A549 (cell line): ENCODE measurements around the gene ELMO2. TPM values are rescaled to one million over a fixed set of nuclear protein-coding genes. Genes with fewer than 3 reads are reported as not detected.

Experiments
- ATAC-seq, 2 experiments: fragments of 200-7000 bp in 1 of 2; fragments of >200 bp in 1 of 2; cut with Nextera tagmentation in 1 of 2; cut with Tn5 transposase in 1 of 2; 3 replicates each; pipeline versions ENCODE4 v1.8.0 to v1.9.1; 2018 to 2020; ENCODE audit warnings: mild to moderate bottlenecking in 1 of 2, moderate library complexity in 1 of 2
- CTCF ChIA-PET: fragments of 300-600 bp; sonication (Branson Sonifier 250); formaldehyde crosslinking; extraction: SDS; loops from one replicate; lab custom pipeline; 2021; ENCODE audit warnings: antibody characterized with exemption, inconsistent platforms; lab: Yijun Ruan, JAX
- POLR2A ChIA-PET: fragments of 350-600 bp; formaldehyde crosslinking; extraction: SDS; loops from one replicate; lab custom pipeline; 2021; ENCODE audit warnings: antibody characterized with exemption, inconsistent platforms; lab: Yijun Ruan, JAX
- DNase-seq, 2 experiments: peaks; one replicate each; pipeline versions ENCODE4 v3.0.0 to v3.0.0-alpha.2; 2011 to 2016; ENCODE audit warnings: low read depth in 1 of 2, low spot score in 1 of 2
- FAIRE-seq: peaks from 2 replicates; lab custom pipeline; 2011; peaks lifted over from hg19 to GRCh38; lab: Jason Lieb, UNC
- H3K27ac ChIP-seq, 2 experiments: fragments of >200 bp; sonication (Bioruptor Twin); formaldehyde crosslinking; 3 replicates each; pipeline ENCODE4 v1.5.1; 2016 to 2017
- H3K4me1 ChIP-seq: fragments of >200 bp; sonication (Bioruptor Twin); formaldehyde crosslinking; 3 replicates; pipeline ENCODE4 v1.6.1; 2016
- H3K4me2 ChIP-seq: fragments of >200 bp; sonication (Bioruptor Twin); formaldehyde crosslinking; 3 replicates; pipeline ENCODE4 v1.6.1; 2016
- H3K4me3 ChIP-seq: fragments of >200 bp; sonication (Bioruptor Twin); formaldehyde crosslinking; 3 replicates; pipeline ENCODE4 v1.5.1; 2016
- H3K9me3 ChIP-seq: fragments of >200 bp; sonication (Bioruptor Twin); formaldehyde crosslinking; 3 replicates; pipeline ENCODE4 v1.6.1; 2016
- ATOH8 ChIP-seq: fragments of 250-450 bp; sonication (Bioruptor Pico); IDR thresholded peaks from 2 replicates; pipeline ENCODE4 v1.5.0; 2020; ENCODE audit warnings: low read depth, mild to moderate bottlenecking, moderate library complexity
- ELK1 ChIP-seq: fragments of 150-350 bp; IDR thresholded peaks from 2 replicates; pipeline ENCODE4 v1.6.1; 2014; ENCODE audit warnings: low read depth, mild to moderate bottlenecking, low read length
- EP300 ChIP-seq, 2 experiments: fragments of >200 bp; sonication (Bioruptor Twin); formaldehyde crosslinking; IDR thresholded peaks; 2 replicates in 1 of 2; 3 replicates in 1 of 2; pipeline ENCODE4 v1.6.1; 2016 to 2017
- ESRRA ChIP-seq: fragments of 150-350 bp; IDR thresholded peaks from 2 replicates; pipeline ENCODE4 v1.6.1; 2014; ENCODE audit warnings: mild to moderate bottlenecking, low read length, borderline replicate concordance
- FOSB ChIP-seq: fragments of 250-450 bp; sonication (Bioruptor Pico); IDR thresholded peaks from 2 replicates; pipeline ENCODE4 v1.5.0; 2020; ENCODE audit warnings: mild to moderate bottlenecking, moderate library complexity
- FOXS1 ChIP-seq: fragments of 250-450 bp; sonication (Bioruptor Pico); IDR thresholded peaks from 2 replicates; pipeline ENCODE4 v1.5.0; 2020; ENCODE audit warnings: mild to moderate bottlenecking, moderate library complexity
- HDAC2 ChIP-seq: fragments of 200-600 bp; sonication (generic); IDR thresholded peaks from 2 replicates; pipeline ENCODE4 v1.6.1; 2016
- HOXB13 ChIP-seq: fragments of 250-450 bp; sonication (Bioruptor Pico); IDR thresholded peaks from 2 replicates; pipeline ENCODE4 v1.5.0; 2020; ENCODE audit warnings: low read depth, mild to moderate bottlenecking, moderate library complexity
- JUNB ChIP-seq: fragments of >200 bp; sonication (Bioruptor Twin); formaldehyde crosslinking; IDR thresholded peaks from 2 replicates; pipeline ENCODE4 v1.6.1; 2016
- MAZ ChIP-seq: fragments of 150-350 bp; IDR thresholded peaks from 2 replicates; pipeline ENCODE4 v1.6.1; 2014; ENCODE audit warnings: antibody characterized with exemption, low read depth, low read length, borderline replicate concordance
- MYC ChIP-seq: IDR thresholded peaks from 2 replicates; pipeline ENCODE4 v1.6.1; 2012; ENCODE audit warnings: mild to moderate bottlenecking, inconsistent platforms, low read length, improper control_type of control experiment, borderline replicate concordance
- PHF8 ChIP-seq: fragments of 200-600 bp; sonication (generic); IDR thresholded peaks from 2 replicates; pipeline ENCODE4 v1.6.1; 2016; ENCODE audit warnings: low read depth, mild to moderate bottlenecking, antibody characterized with exemption, moderate library complexity, borderline replicate concordance
- POLR2A ChIP-seq: IDR thresholded peaks from 2 replicates; pipeline ENCODE4 v1.6.1; 2012; ENCODE audit warnings: mild to moderate bottlenecking, low read length
- POLR2AphosphoS2 ChIP-seq: conservative IDR thresholded peaks from 2 replicates; pipeline ENCODE4 v1.6.1; 2012; ENCODE audit warnings: low read length, improper control_type of control experiment, inconsistent platforms
- RAD21 ChIP-seq, 2 experiments: fragments of >200 bp in 1 of 2; sonication (Bioruptor Twin) in 1 of 2; formaldehyde crosslinking in 1 of 2; IDR thresholded peaks in 1 of 2; conservative IDR thresholded peaks in 1 of 2; 2 replicates in 1 of 2; 3 replicates in 1 of 2; pipeline ENCODE4 v1.6.1; 2012 to 2018; ENCODE audit warnings: inconsistent platforms in 1 of 2
- RARB ChIP-seq: fragments of 250-450 bp; sonication (Bioruptor Pico); IDR thresholded peaks from 2 replicates; pipeline ENCODE4 v1.8.0; 2021; ENCODE audit warnings: mild to moderate bottlenecking, moderate library complexity
- RFX5 ChIP-seq: fragments of 450-650 bp; IDR thresholded peaks from 2 replicates; pipeline ENCODE4 v1.7.1; 2014; ENCODE audit warnings: antibody characterized with exemption, mild to moderate bottlenecking, moderate library complexity
- RNF2 ChIP-seq: fragments of 200-600 bp; sonication (generic); IDR thresholded peaks from 2 replicates; pipeline ENCODE4 v1.6.1; 2016; ENCODE audit warnings: low read depth, mild to moderate bottlenecking, antibody characterized with exemption, moderate library complexity, borderline replicate concordance
- SREBF2 ChIP-seq: fragments of 450-650 bp; IDR thresholded peaks from 2 replicates; pipeline ENCODE4 v1.6.1; 2014; ENCODE audit warnings: mild to moderate bottlenecking, moderate library complexity
- USF2 ChIP-seq: fragments of 450-650 bp; IDR thresholded peaks from 2 replicates; pipeline ENCODE4 v1.6.1; 2014; ENCODE audit warnings: antibody characterized with exemption
- ZFP36 ChIP-seq: fragments of 450-650 bp; IDR thresholded peaks from 2 replicates; pipeline ENCODE4 v1.6.1; 2014; ENCODE audit warnings: borderline replicate concordance; ENCODE audit not compliant: partially characterized antibody
- ZNF302 ChIP-seq: fragments of 250-450 bp; sonication (Bioruptor Pico); IDR thresholded peaks from 2 replicates; pipeline ENCODE4 v1.9.0; 2021; ENCODE audit warnings: inconsistent platforms, mild to moderate bottlenecking, moderate library complexity
- WGBS: methylation state at CpG from one replicate; pipeline ENCODE4 v1.1.6; 2017; ENCODE audit errors: missing lambda C conversion rate; 5-methylcytosine and 5-hydroxymethylcytosine counted together
- polyA plus RNA-seq, 4 experiments: library from polyadenylated mRNA; depleted of rRNA in 3 of 4; stranded (reverse); fragments of >200 nt; fragmentation: RNase III in 1 of 4; extraction: RNeasy Plus Mini Kit Qiagen cat#74134 plus additional on column Dnase treatment in 1 of 4; gene quantifications; 2 replicates in 3 of 4; 3 replicates in 1 of 4; pipeline ENCODE4 v1.2.3, GENCODE V29; 2011 to 2017

ELMO2 gene
- polyA plus RNA-seq, 2 of the 4 experiments (the other 2 are of a cell fraction) = 23.4 to 25.1 TPM

- peaks cover 14% of the 10 kb centered on the region for H3K4me1 ChIP-seq
- 96% methylated on average over 8 of the region's 8 CpGs for WGBS
- CTCF ChIA-PET = interaction anchor here (0.6 to 5.1 kb wide), 8 partner anchors 10 to 333 kb away, joined by 3 to 38 read pairs (median 14); no protein-coding TSS in a partner anchor
These were observed 59.6 kb downstream of the ELMO2 start for GRCh38 chr20:46346770-46347169.

GRCh38 chr20:46344488-46345162, 61.8 kb downstream of the ELMO2 start:
- WGBS = 86% methylated on average over 8 of the region's 8 CpGs
- Histone ChIP-seq H3K9me3 (no peaks in the 10 kb centered on the region), H3K4me2 (no peak overlapping the region), H3K27ac (no peak overlapping the region), H3K4me1 (no peaks in the 10 kb centered on the region), H3K4me3 (no peak overlapping the region)
- TF ChIP-seq RNF2 = no peak
- TF ChIP-seq ESRRA = no peak
- TF ChIP-seq PHF8 = no peak
- no peak for TF ChIP-seq SREBF2
- FAIRE-seq = no peak
- DNase-seq = no peak
- ChIA-PET CTCF (no interaction called here), POLR2A (interaction anchor here (0.6 kb wide), 1 partner anchor 67 kb away, joined by 3 read pairs; no protein-coding TSS in a partner anchor)
- ATAC-seq = no peak

More at GRCh38 chr20:46346770-46347169, 59.6 kb downstream of the ELMO2 start:
- no peaks in the 10 kb centered on the region for H3K9me3 ChIP-seq
- no peak for TF ChIP-seq USF2
- TF ChIP-seq EP300 (IDR thresholded peaks at IDR 0.05) = no peak
- TF ChIP-seq POLR2AphosphoS2 = no peak
- TF ChIP-seq RNF2 = no peak
- TF ChIP-seq MAZ = no peak
- TF ChIP-seq RFX5 = no peak
- TF ChIP-seq ELK1 = no peak
- TF ChIP-seq JUNB = no peak
- no peak for TF ChIP-seq ZFP36
- TF ChIP-seq MYC = no peak
- no peak for TF ChIP-seq HDAC2
- TF ChIP-seq HOXB13 (CRISPR knock-in tag) = no peak
- no peak for TF ChIP-seq RAD21 (conservative IDR thresholded peaks at IDR 0.05 in 1 of 2, IDR thresholded peaks at IDR 0.05 in 1 of 2)
- TF ChIP-seq POLR2A = no peak
- no peak for TF ChIP-seq ZNF302 (CRISPR knock-in tag)
- no peak for TF ChIP-seq SREBF2
- no peak for TF ChIP-seq ATOH8 (CRISPR knock-in tag)
- TF ChIP-seq RARB (CRISPR knock-in tag) = no peak
- no peak for TF ChIP-seq FOSB (CRISPR knock-in tag)
- no peak for TF ChIP-seq FOXS1 (CRISPR knock-in tag)
- TF ChIP-seq, all 56 proteins: peak for 0
- DNase-seq (no peak), ATAC-seq (no peak), FAIRE-seq (no peak)
- no peak overlapping the region for H3K4me3 ChIP-seq
- POLR2A ChIA-PET = interaction anchor here (0.7 to 1.1 kb wide), 2 partner anchors 17 to 214 kb away, joined by 3 to 4 read pairs; no protein-coding TSS in a partner anchor
- H3K27ac ChIP-seq = no peak overlapping the region
- H3K4me2 ChIP-seq = no peak overlapping the region
